GM18499 (cell line): Measurements from ENCODE around the gene CD109.
"Not testable (repeated sequence)": the region's sequence is repeated elsewhere in the genome, so short reads cannot be mapped to it uniquely, and the experiment has no call there.

Experiments used
- ATAC-seq: cut with Tn5 transposase; IDR thresholded peaks from one replicate; pipeline ENCODE4 v1.9.1; 2021; ENCODE audit warnings: moderate number of reproducible peaks; ENCODE audit not compliant: insufficient read depth, unreplicated experiment

CD109 gene

DNA sequence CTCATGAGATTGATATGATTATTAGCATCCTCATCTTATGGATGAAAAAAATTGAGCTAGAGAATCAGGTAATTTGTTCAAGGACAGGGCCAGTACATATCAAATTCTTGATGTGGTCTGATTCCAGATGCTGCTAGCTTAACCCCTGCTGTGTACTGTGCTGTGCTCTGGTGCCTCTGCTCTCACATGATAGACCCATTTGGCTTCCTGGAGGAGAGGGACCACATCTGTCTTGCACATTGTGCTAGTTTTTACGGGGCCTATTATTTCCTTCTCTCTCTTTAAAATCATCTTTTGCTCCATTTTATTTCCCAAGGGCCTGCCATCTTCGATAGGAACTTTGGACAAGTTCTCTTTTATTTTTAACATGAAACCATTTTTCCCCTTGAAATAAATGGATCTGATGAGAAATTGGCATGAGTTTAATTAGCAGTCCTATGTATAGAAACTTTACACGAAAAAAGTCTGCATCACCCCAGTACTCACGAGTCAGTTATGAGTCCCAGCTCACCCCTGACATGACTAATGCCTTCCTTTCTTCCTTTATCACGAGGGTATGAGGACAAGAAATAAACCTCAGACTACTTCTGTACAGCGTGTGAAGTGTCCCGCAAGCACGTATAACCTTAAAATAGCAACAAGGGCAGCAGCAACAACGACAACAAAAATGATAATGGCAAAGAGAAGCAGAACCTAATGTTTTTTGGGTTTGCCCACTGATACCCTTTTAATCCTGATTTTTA lies 26.5 kb downstream of the CD109 start:
- ATAC-seq: peak; percentile 76

DNA sequence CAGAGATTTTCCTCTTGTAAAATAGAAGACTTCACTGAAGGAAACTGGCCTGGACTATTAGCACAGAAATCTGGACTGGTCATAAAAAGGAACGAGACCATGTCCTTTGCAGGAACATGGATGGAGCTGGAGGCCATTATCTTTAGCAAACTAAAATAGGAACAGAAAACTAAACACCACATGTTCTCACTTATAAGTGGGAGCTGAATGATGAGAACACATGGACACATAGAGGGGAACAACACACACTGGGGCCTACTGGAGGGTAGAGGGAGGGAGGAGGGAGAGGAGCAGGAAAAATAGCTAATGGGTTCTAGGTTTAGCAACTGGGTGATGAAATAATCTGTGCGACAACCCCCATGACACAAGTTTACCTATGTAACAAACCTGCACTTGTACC lies 27.5 kb downstream of the CD109 start:
- ATAC-seq: not testable (repeated sequence)

DNA sequence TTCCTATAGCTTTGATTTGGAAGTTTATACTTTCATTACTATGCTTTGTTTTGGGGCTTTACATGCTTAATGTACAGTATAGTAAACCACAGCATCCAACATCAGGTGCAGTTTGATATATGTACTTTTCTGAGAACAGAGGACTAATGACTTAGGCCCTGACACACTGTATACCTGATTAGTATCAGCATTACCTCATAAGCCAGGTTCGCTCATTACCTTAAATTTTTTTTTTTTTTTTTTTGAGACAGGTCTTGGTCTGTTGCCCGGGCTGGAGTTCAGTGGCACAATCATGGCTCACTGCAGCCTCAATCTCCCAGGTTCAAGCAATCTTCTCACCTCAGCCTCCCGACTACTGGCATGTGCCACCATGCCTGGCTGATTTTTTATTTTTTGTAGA lies 28.4 kb downstream of the CD109 start:
- ATAC-seq: no peak

DNA sequence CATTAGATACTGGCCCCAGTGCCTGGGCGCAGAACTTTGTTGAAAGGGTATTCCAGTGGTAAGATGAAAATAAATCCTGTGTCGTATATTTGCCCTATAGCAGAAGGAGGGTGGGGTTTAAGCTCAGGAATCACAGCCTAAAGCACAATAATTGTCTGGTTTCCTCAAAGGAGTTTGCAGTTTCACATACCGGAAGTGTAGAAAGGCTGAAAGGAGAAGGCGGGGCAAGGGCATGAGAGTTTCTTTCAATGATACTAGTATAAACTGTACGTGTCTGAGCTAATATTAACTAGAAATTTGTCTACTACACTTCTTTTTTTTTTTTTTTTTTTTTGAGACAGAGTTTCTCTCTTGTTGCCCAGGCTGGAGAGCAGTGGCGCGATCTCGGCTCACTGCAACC lies 29.2 kb downstream of the CD109 start:
- not testable (repeated sequence) for ATAC-seq

DNA sequence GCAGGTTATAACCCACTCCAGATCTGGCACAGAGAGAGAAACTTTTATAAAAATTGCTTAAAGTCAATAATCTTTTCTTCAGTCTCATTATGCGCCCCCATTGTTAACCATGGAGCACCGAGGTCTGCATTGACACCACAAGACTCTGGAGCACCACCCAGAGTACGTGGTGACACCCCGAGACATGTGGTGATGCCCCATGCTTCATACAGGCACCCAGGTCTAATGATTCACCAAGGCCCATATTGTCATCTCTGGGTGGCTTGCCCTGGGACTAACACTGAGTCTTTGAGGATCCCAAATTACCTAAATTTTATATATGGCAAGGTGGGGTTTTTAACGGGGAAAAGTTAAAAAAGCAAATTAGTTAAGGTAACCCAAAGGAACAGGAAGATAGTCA lies 31.1 kb downstream of the CD109 start:
- ATAC-seq: no peak

DNA sequence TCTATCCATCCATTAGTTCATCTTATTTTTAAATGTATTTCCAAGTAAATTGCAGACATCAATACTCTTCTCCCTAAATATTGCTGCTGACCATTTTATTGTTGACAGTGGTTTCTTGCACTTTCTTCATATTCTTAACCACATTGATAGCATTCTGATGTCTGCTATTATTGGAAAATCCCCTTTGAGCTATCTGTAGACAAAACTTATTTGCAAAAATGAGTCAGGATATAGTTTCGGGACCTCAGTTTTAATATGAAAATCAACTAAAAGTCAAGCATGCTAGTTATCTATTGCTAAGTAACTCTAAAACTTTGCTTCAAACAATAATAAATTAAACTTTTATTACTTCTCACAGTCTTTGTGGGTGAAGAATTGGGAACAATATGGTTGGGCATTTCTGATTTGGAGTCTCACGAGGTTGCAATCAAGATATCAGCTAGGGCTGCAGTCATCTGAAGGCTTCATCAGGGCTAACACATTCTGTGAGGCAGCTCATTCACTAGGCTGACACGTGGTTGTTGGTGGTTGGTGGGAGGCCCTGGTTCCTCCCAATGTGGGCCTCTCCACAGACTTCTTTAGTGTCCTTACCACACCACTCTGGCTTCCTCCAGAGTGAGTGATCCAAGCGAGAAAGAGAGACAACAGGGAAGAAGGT lies 32.7 kb downstream of the CD109 start:
- peak; percentile 54 for ATAC-seq

- no peak for ATAC-seq
These were observed 35.3 kb downstream of the CD109 start for GRCh38 chr6:73731285-73731684.

DNA sequence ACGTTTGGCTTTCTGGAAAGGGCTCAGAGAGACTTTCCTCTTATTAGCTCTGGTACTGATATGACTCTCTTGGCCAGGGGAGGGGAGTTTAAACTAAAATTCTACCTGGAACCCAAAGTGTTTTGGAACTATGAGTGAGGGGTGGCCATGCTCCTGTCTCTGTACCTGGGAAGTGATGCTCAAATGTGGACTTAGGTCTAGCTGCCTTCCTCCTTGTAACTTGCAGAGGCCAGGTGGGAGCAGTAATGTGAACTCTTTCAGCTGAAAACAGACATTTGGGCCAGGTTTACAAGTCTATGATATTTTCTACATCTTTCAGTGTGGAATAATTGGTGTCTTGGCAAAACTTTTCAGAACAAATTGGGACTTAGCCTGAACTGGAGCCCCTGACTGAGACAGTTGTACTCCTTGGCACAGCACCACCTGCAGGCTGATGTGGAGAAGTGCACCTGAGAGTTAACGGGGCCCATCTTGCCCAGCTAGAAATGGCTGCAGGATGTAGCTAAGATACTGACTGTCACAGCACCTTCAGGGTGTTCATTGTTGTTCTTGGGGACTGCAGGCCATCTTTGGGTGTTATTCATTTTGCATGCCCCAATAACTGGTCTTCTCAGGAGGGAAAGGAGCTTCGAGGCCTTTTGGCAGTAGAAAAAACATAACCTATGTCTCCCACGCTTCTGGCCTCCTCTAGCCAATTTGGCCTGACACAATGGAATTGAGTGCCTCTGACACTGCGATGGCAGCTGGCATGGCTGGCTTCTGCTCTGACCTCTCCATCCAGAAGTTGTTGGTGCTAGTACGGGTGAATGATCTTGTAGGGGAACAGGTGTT lies 37.1 kb downstream of the CD109 start:
- peak; percentile 68 for ATAC-seq

GRCh38 chr6:73733791-73734190 lies 37.8 kb downstream of the CD109 start:
- ATAC-seq: no peak

GRCh38 chr6:73734832-73735453 lies 38.9 kb downstream of the CD109 start:
- ATAC-seq: no peak

DNA sequence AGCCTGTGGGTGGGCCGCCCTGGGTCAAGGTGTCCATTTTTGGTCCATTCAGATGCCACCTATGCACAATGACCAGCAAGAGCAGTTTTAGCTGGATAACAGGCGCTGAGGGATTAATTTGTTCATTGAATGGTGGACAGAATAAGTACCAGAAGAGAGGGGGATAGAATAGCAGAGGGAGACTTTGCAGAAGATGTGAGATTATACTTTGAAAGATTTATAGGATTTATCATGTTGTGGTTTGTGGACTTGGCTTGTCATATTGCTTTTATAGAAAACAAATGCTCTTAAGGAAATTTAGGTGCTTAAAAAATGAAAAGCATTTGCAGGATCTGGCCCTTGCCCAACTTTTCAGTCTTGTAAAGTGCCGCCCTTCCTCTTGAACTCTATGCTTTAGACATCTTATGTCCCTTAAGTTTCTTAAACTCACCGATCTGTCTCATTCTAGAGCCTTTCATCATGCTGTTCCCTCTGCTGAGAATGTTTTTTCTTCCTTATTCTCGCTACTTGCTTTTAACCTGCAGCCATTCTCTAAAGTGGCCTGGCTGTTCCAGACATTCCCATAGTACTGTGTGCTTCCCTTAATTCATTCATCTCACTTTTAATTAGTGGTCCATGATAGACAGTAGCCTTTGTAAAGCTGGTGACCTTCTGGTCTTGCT lies 42.5 kb downstream of the CD109 start:
- ATAC-seq: no peak

GRCh38 chr6:73739096-73739495 lies 43.1 kb downstream of the CD109 start:
- ATAC-seq: peak; percentile 48

- ATAC-seq: no peak
These were observed 46.4 kb downstream of the CD109 start for GRCh38 chr6:73742433-73742832.

GRCh38 chr6:73743081-73743480 lies 47.1 kb downstream of the CD109 start:
- no peak for ATAC-seq

DNA sequence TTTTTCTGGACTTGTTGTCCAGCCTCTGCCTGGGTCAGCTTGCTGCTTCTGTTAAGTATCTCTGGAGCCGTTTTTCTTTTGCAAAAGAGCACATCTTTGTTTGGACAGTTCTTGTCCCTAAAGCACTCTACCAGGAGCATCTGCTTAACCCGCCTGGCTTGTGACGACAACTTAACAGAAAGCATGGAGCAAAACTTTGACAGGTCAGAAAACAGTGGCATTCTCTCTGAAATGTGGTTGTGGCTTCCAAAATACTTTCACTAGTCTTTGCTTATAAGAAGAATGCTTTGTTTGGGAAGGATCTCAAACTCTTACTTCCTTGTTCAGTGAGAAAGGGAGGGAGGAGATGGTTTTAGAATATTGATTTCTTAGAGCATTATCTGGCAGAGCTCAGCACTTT lies 47.6 kb downstream of the CD109 start:
- no peak for ATAC-seq

GRCh38 chr6:73746787-73747186 lies 50.8 kb downstream of the CD109 start:
- ATAC-seq: no peak

- peak; percentile 100 for ATAC-seq
These were observed 51.3 kb downstream of the CD109 start for GRCh38 chr6:73747289-73747688.

GRCh38 chr6:73752943-73753342 lies 56.9 kb downstream of the CD109 start:
- no peak for ATAC-seq

GRCh38 chr6:73766040-73766439 lies 70.0 kb downstream of the CD109 start:
- ATAC-seq: no peak

GRCh38 chr6:73768558-73768957 lies 72.6 kb downstream of the CD109 start:
- ATAC-seq: no peak
